GM21423 (cell line): ENCODE results near the gene CARD18.
"Not testable (repeated sequence)": the region's sequence is repeated elsewhere in the genome, so short reads cannot be mapped to it uniquely, and the experiment has no call there.

ENCODE experiments used
- ATAC-seq: cut with Tn5 transposase; IDR thresholded peaks from one replicate; pipeline ENCODE4 v1.9.1; 2021; ENCODE audit warnings: mild to moderate bottlenecking, moderate library complexity; ENCODE audit not compliant: unreplicated experiment

The CARD18 gene

DNA sequence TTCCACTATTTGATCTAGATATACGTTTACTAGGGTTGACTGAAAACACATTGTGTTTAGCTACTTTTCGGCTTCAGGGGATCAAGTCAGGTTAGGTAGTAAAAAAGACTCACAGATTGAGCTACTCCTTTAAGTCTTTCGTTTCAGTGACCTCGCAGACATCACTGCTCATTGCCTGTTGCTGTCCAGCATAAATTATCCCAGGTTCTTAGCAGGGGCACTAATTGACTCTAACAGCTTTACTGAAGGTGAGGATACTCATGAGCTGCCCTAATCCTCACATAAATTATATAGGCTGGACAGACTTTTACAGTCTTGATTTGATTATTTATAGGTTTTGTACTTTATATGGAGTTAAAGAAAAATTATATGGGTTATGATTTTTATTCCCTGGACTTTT lies 3.7 kb downstream of the CARD18 start:
- ATAC-seq = no peak

DNA sequence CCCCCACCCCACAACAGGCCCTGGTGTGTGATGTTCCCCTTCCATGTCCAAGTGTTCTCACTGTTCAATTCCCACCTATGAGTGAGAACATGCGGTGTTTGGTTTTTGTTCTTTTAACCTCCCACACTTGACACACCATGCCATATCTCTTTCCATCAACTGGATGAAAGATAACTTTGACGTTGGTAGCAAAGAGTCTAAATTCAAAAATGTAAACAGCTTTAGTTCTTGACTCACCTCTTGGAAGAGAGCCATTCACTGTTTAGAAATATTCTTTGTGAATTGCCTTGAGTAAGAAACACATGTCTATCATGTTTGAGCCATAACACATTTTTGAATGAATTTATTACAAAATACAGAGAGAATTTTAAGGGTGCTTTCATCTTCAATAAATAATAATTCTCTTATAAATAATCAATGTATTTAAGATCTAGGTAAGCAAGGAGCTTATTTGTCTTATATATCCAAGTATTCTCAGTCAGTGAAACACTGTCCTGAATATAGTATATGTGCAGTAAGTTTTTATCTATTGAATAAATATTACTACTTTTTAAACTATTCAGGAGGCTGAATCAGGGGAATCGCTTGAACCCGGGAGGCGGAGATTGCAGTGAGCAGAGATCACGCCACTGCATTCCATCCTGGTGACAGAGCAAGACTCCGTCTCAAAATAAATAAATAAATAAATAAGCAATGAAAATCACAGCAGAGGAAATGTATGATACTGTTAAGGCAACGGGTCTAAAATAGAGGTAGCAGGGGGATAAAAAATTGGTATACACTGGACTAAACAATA lies 6.7 kb downstream of the CARD18 start:
- ATAC-seq = no peak

DNA sequence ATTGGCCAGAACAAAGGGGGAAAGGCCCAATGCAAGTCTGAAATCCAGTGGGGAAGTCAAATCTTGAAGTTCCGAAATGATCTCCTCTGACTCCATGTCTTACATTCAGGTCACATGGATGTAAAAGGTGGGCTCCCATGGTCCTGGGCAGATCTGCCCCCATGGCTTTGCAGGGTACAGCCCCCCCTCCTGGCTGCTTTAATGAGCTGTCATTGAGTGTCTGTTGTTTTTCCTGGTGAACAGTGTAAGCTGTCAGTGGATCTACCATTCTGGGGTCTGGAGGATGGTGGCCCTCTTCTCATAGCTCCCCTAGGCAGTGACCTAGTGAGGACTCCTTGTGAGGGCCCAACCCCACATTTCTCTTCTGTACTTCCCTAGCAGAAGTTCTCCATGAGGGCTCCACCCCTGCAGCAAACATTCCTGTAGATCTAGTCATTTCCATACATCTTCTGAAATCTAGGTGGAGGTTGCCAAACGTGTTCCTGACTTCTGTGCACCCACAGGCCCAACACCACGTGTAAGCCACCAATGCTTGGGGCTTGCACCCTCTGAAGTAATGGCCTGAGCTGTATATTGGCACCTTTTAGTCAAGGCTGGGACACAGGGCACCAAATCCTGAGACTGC lies 9.3 kb downstream of the CARD18 start:
- no peak for ATAC-seq

DNA sequence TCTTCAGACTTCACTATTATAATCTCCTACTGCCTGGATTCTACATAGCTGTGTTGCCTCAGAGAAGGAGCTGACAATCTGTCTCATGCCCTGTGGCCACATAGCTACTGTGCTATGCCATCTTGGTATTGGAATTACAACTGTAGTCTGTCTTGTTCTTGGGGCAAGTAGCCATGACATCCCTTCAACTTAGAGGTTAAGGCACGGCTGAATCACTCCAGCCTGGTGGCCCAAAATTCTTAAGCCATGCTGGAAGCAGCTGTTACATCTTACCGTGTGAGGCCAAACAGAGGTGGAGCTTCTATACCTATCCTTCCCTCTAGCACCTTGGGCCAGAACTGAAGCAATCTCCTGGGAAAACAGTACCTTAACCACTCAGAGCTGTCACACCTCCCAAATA lies 14.8 kb downstream of the CARD18 start:
- ATAC-seq = no peak

DNA sequence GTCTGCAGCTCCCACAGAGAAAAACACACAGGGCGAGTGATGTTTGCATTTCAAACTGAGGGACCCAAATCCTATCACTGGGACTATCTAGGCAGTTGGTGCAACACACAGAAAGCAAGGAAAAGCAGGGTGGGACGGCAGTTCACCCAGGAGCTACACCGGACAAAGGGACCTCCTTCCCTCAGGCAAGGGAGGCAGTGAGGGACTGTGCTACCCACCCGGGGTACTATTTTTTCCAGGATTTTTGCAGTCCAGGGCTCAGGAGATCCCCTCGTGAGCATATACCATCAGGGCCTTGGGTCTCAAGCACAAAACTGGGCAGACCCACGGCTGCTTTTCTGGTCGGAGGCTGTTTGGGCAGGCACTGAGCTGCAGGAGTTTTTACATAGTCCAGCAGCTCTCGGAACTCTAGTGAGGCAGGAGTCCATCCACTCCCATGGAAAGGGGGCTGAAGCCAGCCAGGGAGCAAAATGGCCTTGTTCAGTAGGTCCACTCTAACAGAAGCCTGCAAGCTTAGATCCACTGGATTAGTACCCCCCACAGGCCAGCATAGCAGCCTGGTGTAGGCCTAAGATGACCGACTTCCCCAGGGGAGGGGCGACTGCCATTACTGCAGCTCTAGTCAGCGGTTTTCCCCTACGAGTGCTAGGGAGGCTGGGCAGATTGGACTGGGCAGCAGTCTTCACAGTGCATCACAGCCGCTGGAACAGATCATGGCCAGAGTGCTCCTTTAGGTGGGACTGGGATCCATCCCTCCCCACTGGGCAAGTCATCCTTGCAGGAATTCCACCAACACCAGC lies 28.2 kb downstream of the CARD18 start:
- ATAC-seq = no peak

DNA sequence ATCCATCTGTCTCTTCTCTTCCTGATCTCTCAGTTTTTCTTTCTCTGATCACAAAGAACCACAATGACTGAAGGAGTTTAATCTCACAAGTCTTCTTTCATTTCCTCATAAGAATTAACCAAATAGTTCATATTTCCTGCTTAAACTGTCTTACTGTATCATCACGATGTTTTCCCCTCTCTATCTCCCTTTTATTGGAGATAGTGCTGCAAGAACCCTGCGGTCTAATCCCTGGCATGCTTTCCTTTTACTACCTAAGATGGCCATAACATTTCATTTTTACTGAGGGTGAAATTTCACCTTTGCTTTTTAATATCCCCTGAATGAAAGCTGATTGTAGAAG lies 28.9 kb downstream of the CARD18 start:
- no peak for ATAC-seq

DNA sequence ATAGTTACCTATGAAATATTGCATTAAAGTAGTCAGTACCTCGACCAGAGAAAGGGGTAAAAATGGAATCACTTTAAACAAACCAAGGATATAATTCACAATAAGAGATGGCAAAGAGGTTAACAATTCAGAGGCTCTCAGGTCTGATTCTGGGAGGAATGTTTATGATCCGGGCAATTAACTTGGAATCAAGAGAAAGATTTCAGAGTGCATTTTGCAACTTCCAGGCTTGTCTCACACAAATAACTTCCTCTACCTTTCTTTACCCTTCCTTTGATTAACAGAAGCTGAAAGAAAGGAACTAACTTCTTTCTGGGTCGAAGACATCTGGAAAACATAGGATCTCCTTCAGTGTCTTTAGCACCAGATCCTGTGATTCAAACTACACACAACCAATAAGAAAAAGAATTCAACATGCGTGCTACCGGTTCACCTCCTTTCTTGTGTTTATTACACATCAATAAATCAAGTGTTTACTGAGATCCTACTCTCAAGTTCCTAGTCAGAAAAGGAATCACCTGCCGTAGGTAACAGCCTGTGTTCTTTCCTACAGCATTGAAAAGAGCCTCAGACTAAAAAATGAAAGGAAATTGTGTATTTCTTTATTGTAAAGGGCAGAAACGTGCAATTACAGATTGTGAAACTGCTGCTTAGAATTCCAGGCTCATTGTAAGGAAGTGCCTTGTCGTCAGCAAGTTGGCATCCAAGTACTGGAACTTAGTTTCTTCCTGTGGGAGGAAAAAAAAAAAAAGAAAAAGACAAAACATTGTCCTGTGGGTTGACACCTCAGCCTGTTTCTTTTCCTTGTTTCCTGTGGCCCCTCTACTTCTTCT lies 29.5 kb downstream of the CARD18 start:
- ATAC-seq = no peak

DNA sequence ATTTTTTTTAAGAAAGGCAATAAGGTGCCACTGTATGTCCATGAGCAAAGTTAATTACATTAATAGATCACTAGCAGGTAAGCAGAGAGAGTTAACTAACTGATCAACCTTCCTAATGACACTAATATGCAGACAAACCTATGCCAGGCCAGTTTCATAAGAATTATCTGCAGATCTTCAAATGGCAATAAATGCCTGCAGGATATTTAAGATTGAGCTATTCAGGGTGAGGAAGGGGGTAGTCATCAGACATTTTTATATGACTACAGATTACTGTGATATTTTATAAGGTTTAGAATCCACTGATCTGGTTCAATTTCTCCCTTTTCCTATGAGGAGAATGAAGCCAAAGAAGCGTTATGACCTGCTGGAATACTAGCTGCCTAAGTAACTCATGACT lies 30.2 kb downstream of the CARD18 start:
- ATAC-seq = no peak

DNA sequence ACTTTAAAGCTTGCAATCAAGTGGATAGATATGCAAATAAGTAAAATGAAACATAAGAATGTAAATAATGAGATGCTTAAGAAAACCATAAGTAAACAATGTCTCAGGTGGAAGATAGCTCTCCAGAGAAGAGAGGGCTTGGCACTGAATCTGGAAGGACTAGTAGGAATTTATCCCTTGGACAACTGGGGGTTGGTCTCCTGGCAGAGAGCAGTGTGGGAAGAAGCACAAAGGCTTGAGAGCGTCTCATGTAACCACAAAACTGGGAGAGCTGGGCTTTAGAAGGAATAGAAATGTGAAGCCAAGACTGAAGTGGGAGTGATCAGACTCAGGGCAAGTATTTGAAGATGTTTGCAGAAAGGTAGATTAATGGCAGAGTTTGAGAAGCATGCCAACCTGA lies 31.3 kb downstream of the CARD18 start:
- ATAC-seq = no peak

DNA sequence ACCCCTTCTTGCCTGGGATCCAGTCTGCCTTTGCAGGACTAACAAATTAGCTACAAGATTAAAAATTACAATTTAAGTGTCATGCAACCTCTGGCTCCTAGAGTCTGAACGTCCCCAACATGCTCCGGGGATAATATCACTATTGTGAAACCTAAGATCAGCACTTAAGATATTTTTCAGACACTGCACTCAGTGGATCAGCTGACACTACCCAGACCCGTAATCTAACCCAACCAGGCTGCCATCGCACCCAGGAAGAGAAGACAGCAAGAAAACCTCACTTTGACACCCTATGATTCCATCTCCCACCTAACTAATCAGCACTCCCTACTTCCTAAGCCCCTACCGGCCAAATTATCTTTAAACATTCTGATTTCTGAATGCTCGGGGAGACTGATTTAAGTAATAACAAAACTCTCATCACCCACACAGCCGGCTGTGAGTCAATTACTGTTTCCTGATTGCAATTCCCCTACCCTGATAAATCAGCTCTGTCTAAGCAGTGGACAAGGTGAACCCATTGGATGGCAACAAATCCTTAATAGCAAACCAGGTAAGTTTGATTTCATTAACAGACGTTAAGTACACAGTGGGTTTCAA lies 32.2 kb downstream of the CARD18 start:
- not testable (repeated sequence) for ATAC-seq

DNA sequence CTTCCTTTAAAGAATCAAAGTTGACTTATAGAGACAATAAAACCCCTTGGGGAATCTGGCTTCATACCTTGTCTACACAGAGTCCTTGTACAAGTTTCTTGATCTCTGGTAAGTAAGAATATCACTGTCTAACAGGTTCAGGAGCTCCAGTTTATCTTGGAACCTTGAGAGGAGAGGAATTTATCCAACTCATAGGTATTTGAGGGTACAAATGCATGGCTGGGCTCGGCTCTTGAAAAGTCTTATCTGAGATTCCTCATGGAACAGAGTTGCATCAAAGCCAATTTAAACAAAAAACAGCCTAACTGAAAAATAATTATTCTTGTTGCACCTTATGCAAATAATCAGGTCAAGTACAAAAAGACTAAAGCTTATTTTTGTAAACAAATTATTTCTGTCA lies 33.4 kb downstream of the CARD18 start:
- ATAC-seq = no peak

DNA sequence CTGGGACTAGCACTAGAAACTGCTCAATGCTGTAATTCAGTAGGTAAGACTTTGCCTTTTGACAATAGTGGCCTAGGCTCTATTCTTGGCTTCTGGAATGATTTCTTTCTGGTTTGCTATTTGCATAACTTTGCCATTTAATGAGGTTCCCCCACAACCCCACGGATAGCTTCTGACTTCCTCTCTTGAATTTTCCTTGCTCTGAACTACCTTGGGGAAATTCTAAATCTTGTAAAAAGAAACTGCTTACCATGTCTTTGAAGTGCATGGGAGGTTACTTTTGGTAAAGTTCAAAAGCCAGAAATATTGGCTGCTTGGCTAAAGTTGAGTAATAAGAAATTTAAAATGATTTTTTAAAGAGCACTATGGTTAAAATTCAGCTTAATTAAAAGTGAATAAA lies 35.3 kb downstream of the CARD18 start:
- ATAC-seq = no peak

DNA sequence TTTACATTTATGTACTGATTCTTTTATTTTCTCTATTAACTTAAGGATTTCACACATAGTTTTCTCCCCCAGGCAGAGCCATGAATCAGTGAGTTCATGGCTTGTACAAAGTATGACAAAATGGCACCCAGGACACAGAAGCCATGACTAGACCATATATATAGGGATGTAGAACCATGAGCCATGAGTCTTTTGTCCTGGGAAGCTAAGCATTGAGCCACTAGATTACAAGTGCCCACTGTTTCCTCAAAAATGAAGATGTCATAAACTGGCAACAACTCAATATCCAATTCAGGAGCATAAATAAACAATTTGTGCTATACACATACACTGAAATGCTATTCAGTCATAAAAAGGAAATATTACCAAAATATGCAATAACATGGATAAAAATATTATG lies 36.2 kb downstream of the CARD18 start:
- ATAC-seq = no peak

DNA sequence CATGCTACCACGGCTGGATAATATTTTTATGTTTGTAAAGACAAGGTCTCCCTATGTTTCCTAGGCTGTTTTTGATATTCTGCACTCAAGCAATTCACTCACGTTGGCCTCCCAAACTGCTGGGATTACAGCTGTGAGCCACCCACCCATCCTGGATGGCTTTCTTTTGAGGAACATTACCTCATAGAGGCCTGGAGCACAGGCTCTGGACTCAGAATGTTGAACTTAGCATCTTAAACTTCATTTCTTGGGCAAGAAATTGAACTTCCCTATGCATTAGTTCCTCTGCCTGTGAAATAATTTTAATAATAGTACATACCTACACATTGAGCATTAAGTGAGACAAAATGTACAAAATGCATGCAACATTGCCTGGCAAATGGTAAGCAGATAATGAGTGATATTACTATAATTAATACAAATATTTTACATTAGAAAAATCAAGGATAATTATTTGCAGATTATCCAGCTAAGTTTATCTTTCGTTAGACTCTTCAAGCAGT lies 37.4 kb downstream of the CARD18 start:
- ATAC-seq = not testable (repeated sequence)

DNA sequence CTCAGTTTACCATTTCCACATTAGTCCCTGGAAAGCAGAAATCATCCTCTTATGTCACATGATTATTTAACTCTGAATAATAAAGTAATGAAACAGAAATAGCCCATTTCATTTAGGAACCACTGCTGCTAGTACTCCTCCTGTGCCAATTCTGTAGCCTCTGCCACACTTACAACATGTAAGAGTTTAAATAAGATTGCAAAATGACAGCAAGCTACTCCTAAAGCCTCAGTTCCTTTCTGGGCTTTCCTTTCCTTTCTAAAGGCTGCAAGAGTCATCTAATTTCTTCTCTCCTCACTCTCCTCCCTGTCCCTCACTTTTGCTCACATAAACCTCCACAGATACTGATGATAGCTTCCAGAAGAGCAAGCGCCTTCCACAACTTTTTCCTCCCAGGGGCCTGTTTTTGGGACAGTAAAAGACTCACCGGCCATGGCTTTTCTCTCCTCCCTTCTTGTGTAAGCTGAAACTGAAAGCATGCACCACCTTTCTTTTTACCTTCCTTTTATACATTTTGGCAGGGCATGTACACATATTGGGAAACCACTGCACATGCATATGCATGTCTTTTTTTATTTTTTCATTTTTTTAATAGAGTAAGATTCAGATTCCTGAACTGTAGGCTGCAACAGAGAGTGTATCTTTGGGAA lies 38.5 kb downstream of the CARD18 start:
- ATAC-seq = no peak

DNA sequence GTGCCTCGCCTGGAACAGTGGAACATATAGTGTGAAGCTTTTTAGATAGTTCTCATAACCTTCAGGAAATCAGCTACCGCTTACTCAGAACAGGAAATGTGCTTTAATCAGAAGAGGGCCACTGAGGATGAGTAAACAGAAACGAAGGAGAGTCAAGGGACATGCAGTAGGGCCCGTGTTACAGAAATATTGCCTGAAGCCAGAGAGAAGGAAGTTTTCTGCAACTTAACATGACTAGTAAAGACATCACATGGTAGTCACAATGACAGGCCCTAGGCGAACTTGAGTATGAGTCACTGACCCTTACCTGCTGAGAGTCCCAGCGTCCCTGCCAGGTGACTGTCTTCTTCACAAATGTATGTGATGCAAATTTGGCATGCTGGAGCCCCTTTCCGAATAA lies 39.4 kb downstream of the CARD18 start:
- ATAC-seq = no peak

DNA sequence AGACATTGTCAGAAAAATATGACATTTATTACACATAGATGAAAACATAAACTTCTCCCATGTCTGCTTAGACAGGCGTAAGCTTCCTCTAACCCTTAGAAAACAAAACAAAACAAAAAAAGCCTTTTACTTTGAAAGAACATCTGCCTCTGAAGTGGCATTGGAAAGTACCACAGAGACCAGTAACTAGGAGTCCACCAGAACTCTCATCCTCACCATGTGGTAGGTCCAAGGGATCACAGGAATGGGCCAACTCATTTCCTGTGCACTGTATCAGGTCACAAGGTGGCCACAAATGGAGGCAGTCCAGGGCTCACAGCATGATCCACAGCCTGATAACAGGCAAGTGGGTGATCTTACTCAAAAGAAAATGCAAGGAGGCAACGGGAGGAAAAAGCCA lies 40.0 kb downstream of the CARD18 start:
- ATAC-seq = not testable (repeated sequence)

DNA sequence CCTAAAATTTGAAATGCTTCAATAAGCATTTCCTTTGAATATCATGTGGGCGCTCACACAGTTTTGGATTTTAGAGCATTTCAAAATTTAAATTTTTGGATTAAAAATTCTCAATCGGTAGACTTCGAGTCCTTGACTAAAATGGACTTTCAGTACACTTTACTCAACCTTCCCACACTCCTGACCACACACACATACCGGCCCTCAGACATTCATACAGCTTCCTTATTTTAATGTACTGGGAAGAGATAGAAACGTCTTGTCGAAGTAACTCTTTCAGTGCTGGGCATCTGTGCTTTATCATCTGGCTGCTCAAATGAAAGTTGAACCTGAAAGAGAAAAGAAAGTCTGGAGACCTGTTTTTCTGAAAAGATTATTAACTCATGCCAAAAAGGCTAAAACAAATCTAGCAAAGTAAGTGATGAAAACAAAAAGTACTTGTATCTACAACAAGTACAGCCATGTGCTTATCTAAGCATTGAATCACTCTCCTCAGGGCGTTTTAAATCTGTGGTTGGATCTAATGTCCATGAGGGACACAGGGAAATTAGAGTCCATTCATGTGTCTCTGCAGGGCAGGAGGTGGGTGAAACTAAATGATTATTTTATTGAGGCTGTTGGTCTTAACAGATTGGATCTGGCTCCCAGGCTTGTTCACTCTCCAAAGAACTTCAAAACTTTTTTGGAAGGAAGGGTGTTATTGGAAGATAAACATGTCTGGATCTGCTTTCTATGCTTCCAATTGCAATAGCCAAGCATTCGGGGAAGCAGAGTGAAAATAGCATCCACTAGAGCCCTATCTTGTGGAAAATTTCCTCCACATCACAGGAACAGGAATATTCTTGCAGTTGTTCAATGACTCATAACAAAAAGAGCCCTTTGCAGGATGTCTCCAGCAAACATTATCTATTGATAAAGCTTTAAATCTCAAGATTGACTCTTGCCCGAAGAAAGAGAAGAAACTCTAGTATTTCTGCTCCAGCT lies 47.0 kb downstream of the CARD18 start:
- no peak for ATAC-seq
